Activated gamma-delta T cell (primary cell): ENCODE results near the gene ZBTB48.

Source experiments
- DNase-seq: peaks from one replicate; lab custom pipeline; 2025; lab: John Stamatoyannopoulos, UW

ZBTB48 gene

DNA sequence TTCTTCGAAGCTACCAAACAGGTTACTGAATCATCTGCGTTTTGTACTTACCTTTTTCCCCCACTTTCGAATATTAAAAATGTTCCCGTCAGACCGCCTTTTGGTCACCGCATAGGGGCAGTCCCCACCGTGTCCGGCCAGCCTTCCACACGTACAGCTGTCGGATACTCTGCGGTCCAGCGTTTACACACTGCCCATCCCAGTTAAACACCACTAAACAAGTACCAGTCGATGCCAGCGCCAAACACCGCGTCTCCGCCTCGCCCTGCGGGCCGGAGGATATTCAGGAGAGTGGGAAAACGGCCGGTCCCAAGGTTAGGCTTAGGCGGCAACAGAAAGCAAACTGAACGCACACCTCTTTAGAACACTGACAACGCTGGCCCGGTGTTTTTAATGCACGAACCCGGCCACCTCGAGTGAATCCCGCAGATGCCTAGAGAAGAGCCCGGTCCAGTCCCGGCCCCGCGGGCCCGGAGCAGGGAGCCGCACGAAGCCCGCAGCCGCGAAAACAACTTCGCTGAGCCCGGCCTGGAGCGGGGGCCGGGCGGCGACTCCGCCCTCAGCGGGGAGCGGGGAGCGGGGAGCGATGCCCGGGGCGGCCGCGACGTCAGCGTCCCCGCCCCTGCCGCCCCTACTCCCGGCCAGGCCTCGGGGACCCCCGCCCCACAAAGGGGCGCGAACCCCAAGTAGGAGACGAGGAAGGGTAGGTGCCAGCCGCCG is 33.0 kb downstream of the ZBTB48 start:
- no peak for DNase-seq

DNA sequence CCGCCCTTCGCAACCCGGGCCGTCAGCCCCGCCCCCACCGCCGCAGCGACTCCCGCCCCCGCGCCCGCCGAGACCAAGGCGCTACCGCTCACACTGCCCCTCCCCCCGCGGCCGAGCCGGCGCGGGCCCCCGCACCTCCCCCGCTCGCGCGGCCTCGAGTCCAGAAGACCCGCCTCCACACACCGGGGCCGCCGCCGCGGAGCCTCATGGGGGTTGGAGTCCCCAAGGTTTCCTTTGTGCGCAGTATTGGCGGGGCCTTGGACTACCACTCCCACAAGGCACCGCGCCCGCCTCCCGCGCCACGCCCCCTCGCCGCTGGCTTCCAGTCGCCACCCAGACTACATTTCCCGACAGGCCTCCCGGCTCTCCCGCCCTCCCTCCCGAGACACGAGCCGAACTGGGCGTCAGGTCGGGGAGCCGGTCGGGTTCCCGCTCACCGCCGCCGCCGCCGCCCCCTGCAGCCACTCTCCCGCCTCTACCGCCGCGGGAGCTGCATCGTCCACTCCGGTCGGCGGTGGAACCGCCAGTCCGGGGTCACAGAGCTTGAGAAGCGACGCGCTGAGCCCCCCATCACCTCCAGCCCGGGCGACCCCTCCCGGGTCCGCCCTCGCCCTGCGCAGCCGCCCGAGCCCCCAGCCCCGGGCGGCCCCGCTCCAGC is 33.7 kb downstream of the ZBTB48 start, which contains the start of gene PHF13:
Gene PHF13, plus strand, starts transcription at position 371 of the 658 bp plus-strand sequence. CDS start 336 bp downstream, outside the sequence.
- peak; percentile 99 for DNase-seq

DNA sequence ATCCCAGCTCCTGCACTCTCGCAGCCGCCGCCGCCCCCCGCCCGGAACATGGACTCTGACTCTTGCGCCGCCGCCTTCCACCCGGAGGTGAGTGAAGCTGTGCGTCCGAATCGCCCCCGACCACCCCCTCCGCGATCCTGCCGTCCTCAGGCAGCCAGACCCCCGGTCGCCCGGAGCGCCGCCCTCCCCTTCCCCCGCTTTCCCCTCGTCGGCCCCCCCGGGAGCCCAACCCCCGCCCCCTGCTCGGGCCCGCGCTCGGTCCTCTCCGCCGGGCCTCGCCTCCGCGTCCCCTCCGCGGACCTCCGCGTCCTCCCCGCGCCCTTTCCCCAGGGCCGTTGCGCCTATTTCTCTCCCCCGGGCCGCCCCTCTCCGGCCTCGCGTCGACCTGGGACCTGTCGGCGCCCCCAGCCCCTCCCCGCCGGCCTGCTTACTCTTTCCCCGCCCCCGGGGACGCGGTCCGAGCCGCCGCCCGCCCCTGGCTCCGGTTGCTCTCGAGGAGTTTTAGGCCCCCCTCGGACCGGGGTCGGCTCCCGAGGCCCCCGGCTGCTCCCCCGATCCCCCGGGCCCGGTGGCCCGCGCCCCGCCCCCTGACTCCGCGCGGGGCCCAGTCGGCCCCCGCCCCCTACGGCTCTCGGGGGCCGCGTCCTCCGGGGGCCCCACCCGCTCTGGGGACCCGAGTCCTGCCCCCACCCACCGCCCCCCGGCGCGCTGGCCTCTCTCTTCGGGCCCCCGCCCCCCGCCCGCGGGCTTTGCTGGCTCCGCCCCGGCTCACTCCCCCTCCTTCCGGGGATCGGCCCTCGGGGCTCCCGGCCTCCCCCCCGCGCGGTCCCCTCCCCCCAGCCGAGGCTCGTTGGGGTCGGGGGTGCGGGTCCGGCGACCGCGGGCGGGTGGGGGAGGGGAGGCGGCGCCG is 34.5 kb downstream of the ZBTB48 start:
- peak; percentile 51 for DNase-seq

DNA sequence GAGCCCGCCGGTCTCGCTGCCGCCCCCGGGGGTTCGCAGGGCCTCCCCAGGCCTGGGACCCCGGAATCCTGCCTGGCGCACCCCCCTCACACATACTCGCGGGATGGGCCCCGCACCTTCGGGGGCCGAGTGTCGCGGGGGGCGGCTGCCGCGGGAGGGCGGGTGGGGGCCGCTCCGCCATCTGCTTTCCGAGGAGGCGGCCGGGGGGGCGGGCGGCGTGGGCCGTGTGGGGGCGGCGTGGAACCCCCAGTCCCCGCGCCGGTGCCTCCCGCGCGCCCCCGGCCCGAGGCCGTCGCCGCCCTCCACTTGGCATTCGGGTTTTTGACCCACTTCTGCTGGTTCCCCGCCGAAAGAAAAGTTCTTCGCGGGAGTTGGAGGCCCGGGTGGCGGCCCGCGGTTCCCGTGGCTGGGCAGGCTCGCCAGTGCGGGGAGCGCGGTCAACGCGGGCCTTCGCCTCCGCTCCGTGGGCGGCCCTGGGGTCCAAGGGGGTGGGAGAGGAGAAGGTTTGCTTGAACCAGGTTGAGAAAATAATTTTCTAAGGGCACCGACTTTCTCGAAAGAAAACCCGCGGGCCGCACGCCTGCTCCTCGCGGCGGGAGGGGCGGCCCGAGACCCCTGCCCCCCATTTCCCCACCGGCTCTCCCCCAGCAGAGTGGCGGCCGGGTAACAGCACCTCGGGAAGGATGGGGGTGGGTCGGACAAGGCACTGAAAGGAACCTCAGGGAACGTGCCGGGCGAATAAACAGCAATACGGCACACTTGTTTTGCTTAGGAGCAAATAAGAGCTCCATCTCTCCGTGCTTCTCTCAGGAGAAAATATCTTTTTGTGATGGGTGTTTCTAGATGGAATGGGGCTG is 35.4 kb downstream of the ZBTB48 start:
- DNase-seq = peak; percentile 32

DNA sequence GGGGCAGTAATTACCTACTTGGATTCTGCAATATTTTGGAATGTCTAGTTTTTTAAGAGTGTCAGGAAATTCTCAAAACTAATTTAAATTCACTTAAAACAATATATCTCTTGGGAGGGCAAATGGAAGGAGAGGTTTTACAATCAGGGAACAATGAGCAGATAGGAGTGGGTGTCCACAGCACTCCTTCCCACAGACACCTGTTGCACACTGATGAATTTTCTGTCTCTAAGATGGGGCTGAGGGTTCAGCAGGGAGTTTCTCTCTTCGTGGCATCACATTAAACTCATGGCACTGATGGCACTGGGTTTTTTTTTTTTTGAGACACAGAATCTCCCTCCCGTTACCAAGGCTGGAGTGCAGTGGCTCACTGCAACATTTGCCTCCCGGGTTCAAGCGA is 39.3 kb downstream of the ZBTB48 start:
- DNase-seq = no peak

DNA sequence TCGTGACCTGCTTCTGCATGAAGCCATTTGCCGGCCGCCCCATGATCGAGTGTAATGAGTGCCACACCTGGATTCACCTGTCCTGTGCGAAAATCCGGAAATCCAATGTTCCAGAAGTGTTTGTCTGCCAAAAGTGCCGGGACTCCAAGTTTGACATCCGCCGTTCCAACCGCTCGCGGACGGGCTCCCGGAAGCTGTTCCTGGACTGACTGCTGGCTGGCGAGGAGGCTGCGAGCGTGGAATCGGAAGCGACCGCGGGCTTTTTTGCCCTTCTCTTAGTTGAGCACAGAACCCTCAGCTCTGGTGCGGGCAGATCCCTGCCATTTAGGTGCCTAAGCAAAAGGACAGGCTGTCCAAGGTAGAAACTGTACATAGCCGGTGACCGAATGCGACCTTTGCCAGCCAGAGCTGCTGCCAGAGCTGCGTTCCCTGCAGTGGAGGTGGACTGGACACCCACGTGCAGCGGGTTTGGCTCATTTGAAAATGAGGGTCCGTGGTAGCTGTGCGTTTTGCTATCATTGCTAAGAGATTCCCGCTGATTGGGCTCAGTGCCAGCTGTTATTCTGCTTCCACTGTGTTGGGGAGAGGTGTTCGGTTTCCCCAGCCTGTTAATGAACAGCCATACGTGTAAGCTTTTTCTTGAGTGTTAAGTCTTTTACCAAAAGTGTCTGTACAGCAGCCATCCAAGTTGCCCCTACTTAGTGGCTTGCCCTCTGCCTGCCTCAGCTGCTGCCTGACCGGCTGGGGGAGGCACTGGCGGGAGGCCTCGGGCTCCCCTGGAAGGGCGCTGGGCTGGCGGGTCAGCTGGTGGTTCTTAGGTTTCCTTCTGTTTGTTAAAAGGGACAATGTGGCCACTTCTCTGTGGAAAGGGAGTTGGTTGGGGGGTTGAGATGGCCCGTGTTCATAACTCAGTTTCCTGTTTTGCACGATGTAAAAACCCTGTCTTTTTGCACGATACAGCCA is 41.9 kb downstream of the ZBTB48 start:
- DNase-seq = no peak

DNA sequence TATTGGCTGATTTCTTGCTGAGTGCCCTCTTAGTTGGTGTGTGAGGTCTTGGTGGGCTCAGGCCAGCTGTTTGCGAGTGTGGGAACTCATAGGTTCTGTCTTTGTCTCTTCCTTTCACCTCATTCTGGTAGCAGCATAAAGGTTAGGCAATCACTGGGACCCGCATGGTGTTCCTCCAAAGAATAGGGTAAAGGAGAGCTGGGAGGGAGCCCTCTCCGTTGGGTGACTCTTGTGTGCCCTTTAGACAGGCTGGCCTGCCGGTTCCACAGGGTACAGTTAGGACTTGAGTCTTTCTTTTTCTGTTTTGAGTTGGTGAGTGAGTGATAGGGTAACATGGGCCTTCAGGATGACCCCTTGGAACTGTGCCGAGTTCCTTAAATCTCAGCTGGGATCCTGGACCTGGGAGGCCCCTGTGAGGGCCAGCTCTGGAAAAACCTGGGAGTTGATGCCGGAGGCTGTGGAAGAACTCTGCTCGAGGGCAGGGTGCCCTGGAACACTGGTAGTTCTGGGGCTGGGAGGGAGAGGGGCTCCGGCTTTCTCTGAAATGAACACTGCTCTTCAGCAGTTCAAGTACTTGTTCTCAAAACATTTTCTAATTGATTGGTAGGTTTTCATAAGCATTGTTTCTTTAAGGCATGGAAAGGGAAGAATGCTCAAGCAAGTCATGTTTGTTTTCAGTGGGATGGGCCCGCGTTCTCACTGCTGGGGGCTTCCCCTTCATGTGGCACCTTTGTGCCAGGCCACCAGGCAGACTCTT is 42.8 kb downstream of the ZBTB48 start:
- DNase-seq = no peak

DNA sequence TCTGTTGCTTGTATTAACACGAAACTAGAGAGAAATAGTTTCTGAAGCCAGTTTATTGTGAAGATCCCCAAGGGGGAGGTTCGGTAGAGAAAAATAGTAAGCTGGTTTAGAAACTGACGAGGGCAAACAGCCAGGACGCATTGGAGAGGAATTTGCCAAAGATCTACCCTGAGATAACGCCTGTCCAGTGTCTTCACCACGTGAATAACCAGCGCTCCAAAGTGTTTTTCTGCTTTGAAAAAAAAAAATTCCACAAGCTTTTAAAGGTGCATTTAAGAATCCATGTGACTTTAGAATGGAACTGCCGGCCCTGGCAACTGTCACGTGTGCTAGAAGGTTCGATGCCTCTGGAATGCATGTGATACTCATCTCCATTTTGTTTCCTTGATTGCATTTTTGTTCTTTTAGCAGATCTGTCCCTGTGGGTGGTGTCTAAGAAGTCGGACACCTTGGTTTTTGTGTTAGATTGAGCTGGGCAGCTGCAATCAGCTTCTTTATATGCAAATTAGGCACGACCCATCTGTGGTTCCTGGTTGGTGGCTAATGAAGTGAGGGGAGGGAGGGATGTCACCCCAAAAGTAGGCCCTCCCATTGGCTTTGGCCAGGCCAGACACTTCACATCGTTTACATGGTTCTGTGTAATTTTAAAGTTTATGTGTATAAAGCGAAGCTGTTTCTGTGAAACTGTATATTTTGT is 43.6 kb downstream of the ZBTB48 start:
- DNase-seq = no peak

DNA sequence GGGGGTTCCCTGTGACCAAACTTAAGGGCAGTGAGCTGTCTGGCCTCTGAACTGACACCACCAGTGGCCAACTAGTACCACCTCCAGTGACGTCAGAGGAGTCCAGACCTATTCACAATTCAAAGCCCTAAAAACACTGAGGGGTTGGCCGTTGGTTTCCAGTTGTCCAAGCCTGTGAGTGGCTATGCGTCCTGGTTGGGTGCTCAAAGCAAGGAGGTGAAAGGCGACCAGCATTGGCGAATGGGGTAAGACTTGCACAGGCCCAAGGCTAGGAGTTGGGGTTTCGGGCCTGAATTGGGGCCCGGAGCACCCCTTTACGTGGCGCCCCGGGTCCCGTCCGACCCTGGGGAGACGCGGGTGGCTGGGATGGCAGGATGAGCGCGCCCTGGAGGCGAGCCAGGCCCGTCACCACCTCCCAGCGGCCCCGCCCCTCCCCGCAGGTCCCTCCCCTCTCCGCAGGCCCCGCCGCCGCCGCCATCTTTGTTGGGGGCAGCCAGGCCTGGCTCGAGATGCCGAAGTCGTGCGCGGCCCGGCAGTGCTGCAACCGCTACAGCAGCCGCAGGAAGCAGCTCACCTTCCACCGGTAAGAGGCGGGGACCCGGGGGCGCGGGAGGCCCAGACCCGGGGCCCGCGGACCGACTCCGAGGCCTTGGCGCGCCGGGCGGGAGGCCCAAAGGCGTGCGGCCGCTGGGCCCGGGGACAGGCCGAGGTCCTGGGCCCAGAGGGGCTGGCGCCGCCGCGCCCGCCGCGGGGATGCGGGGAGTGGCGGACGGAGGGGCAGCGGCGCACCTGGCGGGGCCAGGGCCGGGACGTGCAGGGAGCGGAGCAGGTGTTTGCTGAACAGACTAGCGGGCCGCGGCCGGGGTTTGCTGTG is 45.2 kb downstream of the ZBTB48 start, which contains the start of gene THAP3:
Gene THAP3, plus strand, starts transcription at position 159 of the 874 bp plus-strand sequence. Its CDS starts 351 bp downstream, at position 510.
- DNase-seq = peak; percentile 85

DNA sequence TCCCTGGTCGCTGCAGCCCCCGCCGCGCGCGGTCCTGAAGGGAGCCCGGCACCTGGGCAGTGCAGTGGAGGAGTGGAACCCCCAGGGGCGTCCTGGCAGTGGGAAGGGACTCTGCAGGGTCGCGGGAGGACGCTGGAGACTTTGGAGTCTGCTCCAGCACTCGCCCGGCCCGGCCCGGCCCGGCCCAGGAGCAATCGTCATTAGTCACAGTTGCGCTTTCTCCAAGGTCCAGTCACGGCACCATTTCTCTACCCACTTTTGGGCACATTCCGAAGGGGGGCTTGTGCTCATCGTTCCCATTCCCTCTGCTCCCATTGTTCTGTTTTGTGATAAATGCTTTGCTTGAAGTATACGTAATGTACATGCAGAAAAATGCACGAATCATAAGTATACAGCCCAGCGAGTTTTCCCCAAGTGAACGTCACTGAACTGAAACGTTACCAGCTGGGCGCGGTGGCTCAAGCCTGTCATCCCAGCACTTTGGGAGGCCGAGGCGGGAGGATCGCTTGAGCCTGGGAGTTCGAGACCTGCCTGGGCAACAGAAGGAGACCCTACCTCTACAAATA is 45.9 kb downstream of the ZBTB48 start:
- no peak for DNase-seq

DNA sequence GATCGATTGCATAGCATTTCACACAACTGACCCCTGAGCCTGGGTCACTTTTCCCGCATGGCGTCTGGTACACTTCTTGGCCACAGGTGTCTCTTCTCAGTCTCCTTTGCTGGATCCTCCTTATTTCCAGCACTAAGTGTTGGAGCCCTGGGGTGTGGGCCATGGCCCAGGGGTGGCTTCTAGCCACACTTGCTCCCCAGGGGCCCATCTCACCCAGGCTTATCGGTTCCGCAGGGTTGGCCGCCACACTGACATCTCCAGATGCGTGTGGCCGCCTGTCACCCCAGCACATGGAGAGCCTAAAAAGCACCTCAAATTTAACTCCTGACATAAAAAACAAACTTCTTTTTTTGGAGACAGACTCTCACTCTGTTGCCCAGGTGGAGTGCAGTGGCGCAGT is 47.2 kb downstream of the ZBTB48 start:
- no peak for DNase-seq

DNA sequence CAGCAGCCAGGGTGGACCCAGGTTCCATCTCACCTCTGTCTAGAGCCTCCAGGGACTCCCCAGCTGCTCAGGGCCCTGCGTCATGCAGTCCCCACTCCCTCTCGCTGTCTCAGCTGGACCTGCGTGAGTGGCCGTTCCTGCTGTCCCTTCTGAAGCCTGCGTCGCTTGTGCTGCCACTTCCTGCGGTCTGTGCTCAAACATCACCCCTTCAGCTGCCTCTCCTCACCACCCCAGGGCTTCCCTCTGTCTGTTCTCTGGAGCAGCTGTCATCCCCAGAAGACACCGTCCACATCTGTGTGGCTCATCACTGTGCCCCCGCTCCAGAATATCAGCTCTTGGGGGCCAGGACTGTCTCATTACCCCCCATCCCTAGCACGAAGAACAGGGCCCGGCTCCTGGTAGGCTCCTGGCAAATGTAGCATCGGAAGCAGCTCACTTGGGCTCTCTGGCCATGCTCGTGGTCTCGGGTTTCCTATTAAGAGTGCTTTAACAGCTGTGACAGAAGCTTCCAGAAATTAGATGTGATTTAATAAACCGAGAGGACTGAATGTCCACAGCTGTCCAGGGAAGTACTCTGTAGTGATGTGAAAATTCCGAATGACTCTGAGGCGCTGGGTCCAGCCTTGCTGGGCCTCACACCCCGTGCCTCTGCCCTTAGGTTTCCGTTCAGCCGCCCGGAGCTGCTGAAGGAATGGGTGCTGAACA is 48.2 kb downstream of the ZBTB48 start:
- no peak for DNase-seq

DNA sequence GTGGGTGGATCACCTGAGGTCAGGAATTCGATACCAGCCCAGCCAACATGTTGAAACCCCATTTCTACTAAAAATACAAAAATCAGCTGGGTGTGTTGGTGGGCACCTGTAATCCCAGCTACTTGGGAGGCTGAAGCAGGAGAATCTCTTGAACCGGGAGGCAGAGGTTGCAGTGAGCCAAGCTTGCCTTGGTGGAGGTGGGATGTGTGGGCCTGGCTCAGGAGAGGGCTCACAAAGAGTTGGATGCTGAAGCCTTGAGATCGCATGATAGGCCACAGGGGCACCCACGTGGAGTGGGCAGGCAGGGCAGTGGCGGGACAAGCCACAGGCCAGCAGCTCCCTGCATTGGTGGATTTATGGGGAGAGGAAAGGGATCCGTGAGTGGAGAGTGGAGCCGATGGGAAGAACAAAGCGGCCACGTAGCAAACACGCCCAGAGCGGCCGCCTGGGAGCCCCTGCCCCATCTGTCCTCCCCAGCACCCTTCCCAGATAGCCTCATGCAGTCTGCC is 49.2 kb downstream of the ZBTB48 start:
- no peak for DNase-seq

DNA sequence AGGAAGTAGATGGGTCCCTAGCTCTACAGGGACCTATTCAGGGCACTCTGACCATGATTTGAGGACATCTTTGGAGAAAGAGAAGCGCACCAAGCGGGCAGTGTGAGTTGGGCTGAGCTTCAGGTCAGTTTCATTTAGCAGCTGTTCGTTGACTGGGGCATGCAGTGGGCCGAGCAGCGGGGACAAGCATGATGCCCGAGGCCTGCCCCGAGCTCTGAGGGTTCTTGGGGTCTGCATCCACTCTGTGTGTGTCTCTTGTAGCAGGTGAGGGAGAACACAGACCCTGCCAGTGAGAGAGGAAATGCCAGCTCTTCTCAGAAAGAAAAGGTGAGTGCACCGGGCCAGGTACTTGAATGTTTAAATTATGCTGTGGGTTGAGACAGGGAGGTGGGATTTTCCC is 50.2 kb downstream of the ZBTB48 start:
- no peak for DNase-seq

DNA sequence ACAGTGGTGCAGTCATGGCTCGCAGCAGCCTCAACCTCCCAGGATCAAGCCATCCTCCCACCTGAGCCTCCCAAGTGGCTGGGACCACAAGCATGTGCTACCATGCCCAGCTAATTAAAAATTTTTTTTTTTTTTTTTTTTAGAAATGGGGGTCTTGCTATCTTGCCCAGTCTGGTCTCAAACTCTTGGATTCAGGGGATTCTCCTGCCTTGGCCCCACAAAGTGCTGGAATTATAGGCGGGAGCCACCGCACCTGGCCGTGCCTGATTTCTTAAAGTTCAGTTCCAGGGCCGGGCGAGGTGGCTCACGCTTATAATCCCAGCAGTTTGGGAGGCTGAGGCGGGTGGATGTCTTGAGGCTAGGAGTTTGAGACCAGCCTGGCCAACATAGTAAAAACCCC is 51.3 kb downstream of the ZBTB48 start:
- no peak for DNase-seq
